Effector memory CD8-positive, alpha-beta T cell (primary cell): ENCODE measurements around the gene CTRB1.

ENCODE experiments used
- ATAC-seq: fragments of 150-1000 bp; cut with Tn5 transposase; replicated peaks from 2 replicates; pipeline ENCODE4 v1.10.0; 2021; ENCODE audit warnings: mild to moderate bottlenecking, moderate library complexity
- DNase-seq, 3 experiments: peaks; one replicate each; pipeline ENCODE4 v3.0.0; 2021
- H3K27ac Mint-ChIP-seq, 2 donors: one replicate each; pipeline ENCODE4 v1.8.0; 2022; ENCODE audit warnings: mild to moderate bottlenecking in 2 of 2, mixed read lengths in 2 of 2, moderate library complexity in 2 of 2
- H3K27me3 Mint-ChIP-seq, 2 donors: one replicate each; pipeline ENCODE4 v1.8.0; 2022; ENCODE audit warnings: mixed read lengths in 2 of 2
- H3K36me3 Mint-ChIP-seq: one replicate; pipeline ENCODE4 v1.8.0; 2022; ENCODE audit warnings: mild to moderate bottlenecking, moderate library complexity, mixed read lengths; ENCODE audit not compliant: insufficient read depth
- H3K4me1 Mint-ChIP-seq, 2 donors: one replicate each; pipeline ENCODE4 v1.8.0; 2022; ENCODE audit warnings: low read depth in 2 of 2, mixed read lengths in 2 of 2
- H3K4me3 Mint-ChIP-seq, 2 donors: one replicate each; pipeline ENCODE4 v1.8.0; 2022; ENCODE audit warnings: mild to moderate bottlenecking in 2 of 2, mixed read lengths in 2 of 2, moderate library complexity in 2 of 2
- H3K9me3 Mint-ChIP-seq, 2 donors: one replicate each; pipeline ENCODE4 v1.8.0; 2022; ENCODE audit warnings: mixed read lengths in 2 of 2

CTRB1 gene

DNA sequence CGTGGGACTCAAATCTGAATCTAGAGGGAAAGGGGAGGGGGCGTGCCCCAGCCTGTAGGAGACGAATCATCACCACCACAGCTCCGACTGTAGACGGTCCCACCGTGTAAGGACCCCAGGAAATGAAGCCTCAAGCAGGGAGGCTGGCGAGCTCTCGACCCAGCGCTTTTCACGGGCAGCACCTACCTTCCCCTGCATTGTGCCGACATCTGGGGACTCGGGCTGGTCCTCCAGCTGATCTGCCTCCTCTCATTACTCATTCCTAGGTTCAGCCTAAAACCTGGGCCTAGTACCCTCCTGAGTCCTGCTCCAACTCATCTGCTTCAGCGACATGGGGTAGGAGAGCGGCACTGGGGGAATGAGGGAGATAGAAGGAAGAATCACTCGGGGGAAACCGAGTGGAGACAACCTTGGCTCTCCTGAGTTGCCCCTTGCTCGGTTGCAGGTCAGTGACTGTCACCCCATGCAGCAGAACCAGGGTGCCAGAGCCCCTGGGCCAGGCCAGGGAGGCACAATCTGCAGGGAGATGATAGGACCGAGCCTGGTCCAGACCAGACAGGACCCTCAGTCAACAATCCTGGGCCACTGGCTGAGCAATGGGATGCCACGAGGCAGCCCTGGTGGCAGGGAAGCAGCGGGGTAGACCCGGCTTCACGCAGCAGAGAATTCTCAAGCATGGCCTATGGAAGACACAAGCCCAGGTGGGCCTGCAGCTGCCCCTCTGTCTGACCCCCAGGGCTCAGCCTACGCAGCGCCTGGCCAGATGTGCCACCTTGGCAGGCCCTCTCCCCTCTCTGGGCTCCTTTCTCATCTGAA, 33.5 kb downstream of the CTRB1 start:
- Mint-ChIP-seq H3K9me3 (no peaks in the 10 kb centered on the region), H3K4me3 (peak overlapping the region; percentile 66 to 79), H3K36me3 (no peaks in the 10 kb centered on the region), H3K27me3 (peaks cover 60 to 88% of the 10 kb centered on the region in 2 donors), H3K4me1 (peaks cover 5 to 15% of the 10 kb centered on the region in 2 donors), H3K27ac (no peak overlapping the region)
- no peak for DNase-seq
- ATAC-seq = no peak

GRCh38 chr16:75252946-75253911, 34.4 kb downstream of the CTRB1 start:
- Mint-ChIP-seq H3K36me3 (no peaks in the 10 kb centered on the region), H3K4me3 (no peak overlapping the region), H3K27ac (no peak overlapping the region), H3K9me3 (no peaks in the 10 kb centered on the region), H3K27me3 (peaks cover 59 to 88% of the 10 kb centered on the region in 2 donors), H3K4me1 (peaks cover 4 to 14% of the 10 kb centered on the region in 2 donors)
- no peak for ATAC-seq
- DNase-seq = no peak

DNA sequence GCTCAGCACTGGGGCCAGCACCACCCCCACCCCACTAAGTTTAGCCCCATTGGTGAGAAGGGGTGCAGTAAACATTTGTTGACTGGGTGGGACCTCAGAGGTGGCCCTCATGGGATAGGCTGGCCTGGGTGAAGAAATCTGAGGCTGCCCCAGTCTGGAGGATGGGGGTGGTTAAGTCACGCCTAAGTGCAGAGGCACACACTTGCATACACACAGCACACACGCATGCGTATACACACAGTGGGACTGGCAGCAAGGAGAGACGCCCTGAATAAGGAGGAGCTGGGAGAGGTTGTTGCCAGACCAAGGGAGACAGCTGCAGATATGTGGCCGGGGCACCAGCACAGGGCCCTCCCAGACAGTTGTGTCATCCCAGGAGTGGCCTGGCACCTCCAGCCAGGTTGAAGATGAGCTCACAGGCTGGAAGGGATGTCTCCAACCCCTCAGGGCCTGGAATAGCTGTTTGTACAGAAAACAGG, 35.6 kb downstream of the CTRB1 start:
- ATAC-seq = no peak
- Mint-ChIP-seq H3K4me3 (no peak overlapping the region), H3K36me3 (no peaks in the 10 kb centered on the region), H3K4me1 (peaks cover 0 to 10% of the 10 kb centered on the region in 2 donors), H3K9me3 (no peaks in the 10 kb centered on the region), H3K27ac (no peak overlapping the region), H3K27me3 (peaks cover 56 to 82% of the 10 kb centered on the region in 2 donors)
- no peak for DNase-seq

- Mint-ChIP-seq H3K27me3 (peaks cover 43 to 68% of the 10 kb centered on the region in 2 donors), H3K9me3 (no peaks in the 10 kb centered on the region), H3K36me3 (no peaks in the 10 kb centered on the region), H3K4me3 (no peak overlapping the region), H3K27ac (no peak overlapping the region), H3K4me1 (peaks cover 0 to 6% of the 10 kb centered on the region in 2 donors)
- DNase-seq = no peak
- ATAC-seq = no peak
These were observed 37.3 kb downstream of the CTRB1 start for GRCh38 chr16:75256059-75256571.

GRCh38 chr16:75256696-75257343, 38.0 kb downstream of the CTRB1 start:
- Mint-ChIP-seq H3K4me1 (peaks cover 0 to 4% of the 10 kb centered on the region in 2 donors), H3K36me3 (no peaks in the 10 kb centered on the region), H3K27me3 (peaks cover 45 to 71% of the 10 kb centered on the region in 2 donors), H3K9me3 (no peaks in the 10 kb centered on the region), H3K27ac (no peak overlapping the region), H3K4me3 (no peak overlapping the region)
- ATAC-seq (no peak), DNase-seq (no peak)

DNA sequence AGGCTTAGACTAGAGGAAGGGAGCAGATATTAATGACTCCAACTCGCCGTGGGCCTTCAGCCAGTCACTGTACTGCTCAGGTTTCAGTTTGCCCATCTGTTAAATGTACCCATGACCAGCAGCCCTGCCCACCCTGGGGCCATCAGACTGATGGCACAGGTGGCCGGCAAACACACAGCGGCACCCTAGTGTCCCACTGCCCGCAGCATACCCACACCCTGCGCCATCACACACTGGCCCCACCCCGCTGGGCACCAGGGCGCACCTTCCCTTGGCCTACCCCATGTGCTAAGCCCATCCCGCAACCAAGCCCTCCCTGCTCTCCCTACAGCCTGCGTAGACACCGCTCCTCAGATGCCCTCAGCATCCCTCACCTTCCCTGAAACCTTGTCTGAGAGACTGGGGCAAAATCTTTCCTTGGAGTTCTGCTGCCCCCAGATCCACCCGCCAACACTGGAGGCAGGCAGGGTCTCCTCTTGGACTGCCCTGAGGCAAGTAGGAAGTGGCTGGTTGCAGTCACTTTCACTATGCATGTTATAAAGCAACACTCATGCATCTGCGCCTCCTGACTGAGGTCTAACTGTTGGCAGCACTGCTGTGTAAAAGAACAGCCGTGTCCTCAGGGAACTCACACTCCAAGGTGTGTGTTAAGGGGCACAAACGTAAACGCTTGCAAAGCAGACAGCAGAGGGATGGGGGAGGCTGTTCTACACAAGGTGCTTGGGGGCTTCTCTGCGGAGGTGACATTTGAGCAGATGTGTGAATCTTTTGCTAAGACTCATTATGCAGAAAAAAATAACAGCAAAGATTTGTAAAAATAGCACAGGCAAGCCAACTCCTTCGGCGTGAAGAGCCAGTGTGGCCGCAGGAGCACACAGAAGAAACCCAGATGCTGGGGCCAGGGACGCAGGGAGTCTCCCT, 39.4 kb downstream of the CTRB1 start:
- Mint-ChIP-seq H3K27me3 (peaks cover 45 to 71% of the 10 kb centered on the region in 2 donors), H3K4me1 (peaks cover 0 to 6% of the 10 kb centered on the region in 2 donors), H3K9me3 (no peaks in the 10 kb centered on the region), H3K4me3 (no peak overlapping the region), H3K36me3 (no peaks in the 10 kb centered on the region), H3K27ac (no peak overlapping the region)
- no peak for ATAC-seq
- DNase-seq = no peak

DNA sequence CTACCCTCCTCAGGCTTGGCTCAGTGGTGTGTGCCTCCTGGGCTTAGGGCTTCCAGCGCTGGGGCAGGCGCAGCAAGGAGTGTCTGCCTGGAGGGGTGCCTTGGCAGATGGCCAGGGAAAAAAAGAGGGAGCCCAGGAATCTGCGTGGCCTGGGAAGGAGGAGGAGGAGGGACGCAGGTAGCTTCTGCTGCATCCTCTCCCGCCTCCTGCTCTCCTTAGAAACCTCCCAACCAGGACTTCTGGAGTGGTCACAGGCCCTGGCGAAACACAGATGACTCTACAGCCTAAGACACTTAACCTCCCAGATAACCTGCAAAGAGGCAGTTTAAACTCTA, 40.0 kb downstream of the CTRB1 start:
- Mint-ChIP-seq H3K9me3 (no peaks in the 10 kb centered on the region), H3K27ac (no peak overlapping the region), H3K4me1 (peaks cover 0 to 6% of the 10 kb centered on the region in 2 donors), H3K4me3 (no peak overlapping the region), H3K36me3 (no peaks in the 10 kb centered on the region), H3K27me3 (peaks cover 45 to 71% of the 10 kb centered on the region in 2 donors)
- ATAC-seq (no peak), DNase-seq (no peak)

GRCh38 chr16:75260851-75261589, 42.2 kb downstream of the CTRB1 start:
- Mint-ChIP-seq H3K27me3 (peaks cover 42 to 68% of the 10 kb centered on the region in 2 donors), H3K4me3 (no peak overlapping the region), H3K4me1 (peaks cover 0 to 6% of the 10 kb centered on the region in 2 donors), H3K27ac (no peak overlapping the region), H3K36me3 (no peaks in the 10 kb centered on the region), H3K9me3 (no peaks in the 10 kb centered on the region)
- ATAC-seq (no peak), DNase-seq (no peak)

GRCh38 chr16:75261590-75262078, 42.8 kb downstream of the CTRB1 start:
- H3K27me3 Mint-ChIP-seq = peaks cover 47 to 71% of the 10 kb centered on the region in 2 donors
- no peak for ATAC-seq

DNA sequence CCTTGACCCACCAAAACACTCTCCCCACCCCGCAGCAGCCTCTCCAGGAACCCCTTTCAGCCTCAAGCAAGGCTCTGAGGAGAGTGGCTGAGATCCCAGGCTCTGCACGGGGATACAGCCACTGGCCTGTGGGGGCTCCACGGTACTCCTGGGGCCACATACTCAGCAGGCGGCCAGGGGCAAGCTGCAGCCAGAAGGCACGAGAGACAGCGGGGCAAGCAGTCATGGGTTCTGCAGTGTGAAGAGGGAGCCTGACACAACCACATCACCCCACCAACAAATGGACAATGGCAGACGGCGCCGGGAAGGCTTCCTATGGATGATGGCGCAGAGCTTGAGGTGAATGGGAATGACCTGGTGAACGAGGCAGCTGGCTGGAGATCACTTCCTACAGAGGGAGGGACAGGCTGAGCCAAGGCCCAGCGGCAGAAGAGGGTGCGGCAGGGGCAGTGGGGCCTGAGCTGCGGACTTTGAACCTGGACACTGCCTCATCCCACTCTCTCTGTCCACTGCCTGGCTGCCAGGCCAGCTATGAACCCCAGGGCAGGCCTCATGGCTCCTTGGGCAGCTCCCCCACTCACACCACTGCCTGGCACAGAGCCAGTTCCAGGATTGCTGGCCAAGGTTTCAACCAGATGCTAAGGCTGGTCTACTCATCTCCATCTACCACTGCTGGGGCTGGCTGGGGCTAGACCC, 43.5 kb downstream of the CTRB1 start:
- ATAC-seq = no peak

More at GRCh38 chr16:75261590-75262078, 42.8 kb downstream of the CTRB1 start:
- Mint-ChIP-seq H3K4me3 (no peak overlapping the region), H3K36me3 (no peaks in the 10 kb centered on the region), H3K4me1 (peaks cover 0 to 10% of the 10 kb centered on the region in 2 donors), H3K27ac (no peak overlapping the region), H3K9me3 (no peaks in the 10 kb centered on the region)
- DNase-seq = no peak

DNA sequence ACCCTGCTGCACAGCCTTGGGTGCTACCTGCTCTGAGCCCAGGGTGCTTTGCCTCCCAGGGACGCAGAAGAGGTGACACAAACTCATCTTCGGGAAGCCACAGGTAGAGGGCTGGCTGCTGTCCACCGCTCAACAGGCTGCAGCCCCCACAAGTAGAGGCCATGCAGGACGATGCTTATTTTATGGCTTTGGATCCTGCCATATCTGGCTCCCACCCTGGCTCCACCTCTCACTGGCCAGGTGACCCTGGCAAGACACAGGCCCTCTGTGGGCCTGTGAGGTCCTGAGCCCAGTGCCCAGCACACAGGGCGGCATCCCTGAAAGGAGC, 44.0 kb downstream of the CTRB1 start:
- no peak overlapping the region for H3K27ac Mint-ChIP-seq

More for the DNA sequence above, 43.5 kb downstream of the CTRB1 start:
- peaks cover 51 to 71% of the 10 kb centered on the region in 2 donors for H3K27me3 Mint-ChIP-seq
- no peak for DNase-seq
- H3K27ac Mint-ChIP-seq = no peak overlapping the region
- no peak overlapping the region for H3K4me3 Mint-ChIP-seq
- H3K9me3 Mint-ChIP-seq = no peaks in the 10 kb centered on the region
- H3K36me3 Mint-ChIP-seq = no peaks in the 10 kb centered on the region
- peaks cover 0 to 10% of the 10 kb centered on the region in 2 donors for H3K4me1 Mint-ChIP-seq

More for the DNA sequence above, 44.0 kb downstream of the CTRB1 start:
- no peaks in the 10 kb centered on the region for H3K9me3 Mint-ChIP-seq
- H3K4me1 Mint-ChIP-seq = peaks cover 0 to 10% of the 10 kb centered on the region in 2 donors
- ATAC-seq (no peak), DNase-seq (no peak)
- peaks cover 50 to 71% of the 10 kb centered on the region in 2 donors for H3K27me3 Mint-ChIP-seq
- H3K4me3 Mint-ChIP-seq = no peak overlapping the region
- no peaks in the 10 kb centered on the region for H3K36me3 Mint-ChIP-seq
